Peyer's patch (tissue), 4 donors: Measurements from ENCODE around the gene LHFPL2.

ENCODE experiments used
- POLR2A ChIP-seq, 2 donors: fragments of 450-650 bp; IDR thresholded peaks; one replicate each; pipeline ENCODE4 v1.5.1; 2017; ENCODE audit warnings: antibody characterized with exemption in 2 of 2, mild to moderate bottlenecking in 2 of 2, moderate library complexity in 2 of 2
- TF ChIP-seq, protein P1 (sequence below), 6 experiments: fragments of 450-650 bp in 4 of 6; fragments of 200-600 bp in 2 of 6; sonication (generic) in 1 of 6; IDR thresholded peaks; one replicate each; pipeline ENCODE4 v1.5.1; 2017 to 2019; ENCODE audit warnings: antibody characterized with exemption in 6 of 6, mild to moderate bottlenecking in 3 of 6, moderate library complexity in 1 of 6

DNA sequence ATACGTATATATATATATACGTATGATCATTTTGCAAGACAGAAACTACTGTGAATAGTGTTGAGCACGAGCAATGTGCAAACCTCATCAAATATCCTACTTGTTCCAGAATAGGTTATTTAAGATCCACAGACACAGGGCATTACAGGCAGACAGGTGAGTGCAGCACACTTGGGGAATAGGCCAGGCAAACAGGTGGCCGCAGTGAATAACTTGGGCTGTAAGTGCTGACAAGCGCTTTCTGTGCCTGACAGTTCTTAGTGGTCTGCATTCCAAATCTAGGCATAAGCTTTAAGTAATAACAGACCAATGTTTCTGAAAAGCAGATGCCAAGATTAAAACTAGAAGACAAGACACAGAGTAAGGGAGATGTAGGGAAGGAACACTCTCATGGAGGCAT is 77.9 kb downstream of the LHFPL2 start:
- no peak for TF ChIP-seq POLR2A (IDR thresholded peaks at IDR 0.05)
- TF ChIP-seq, protein P1, sequence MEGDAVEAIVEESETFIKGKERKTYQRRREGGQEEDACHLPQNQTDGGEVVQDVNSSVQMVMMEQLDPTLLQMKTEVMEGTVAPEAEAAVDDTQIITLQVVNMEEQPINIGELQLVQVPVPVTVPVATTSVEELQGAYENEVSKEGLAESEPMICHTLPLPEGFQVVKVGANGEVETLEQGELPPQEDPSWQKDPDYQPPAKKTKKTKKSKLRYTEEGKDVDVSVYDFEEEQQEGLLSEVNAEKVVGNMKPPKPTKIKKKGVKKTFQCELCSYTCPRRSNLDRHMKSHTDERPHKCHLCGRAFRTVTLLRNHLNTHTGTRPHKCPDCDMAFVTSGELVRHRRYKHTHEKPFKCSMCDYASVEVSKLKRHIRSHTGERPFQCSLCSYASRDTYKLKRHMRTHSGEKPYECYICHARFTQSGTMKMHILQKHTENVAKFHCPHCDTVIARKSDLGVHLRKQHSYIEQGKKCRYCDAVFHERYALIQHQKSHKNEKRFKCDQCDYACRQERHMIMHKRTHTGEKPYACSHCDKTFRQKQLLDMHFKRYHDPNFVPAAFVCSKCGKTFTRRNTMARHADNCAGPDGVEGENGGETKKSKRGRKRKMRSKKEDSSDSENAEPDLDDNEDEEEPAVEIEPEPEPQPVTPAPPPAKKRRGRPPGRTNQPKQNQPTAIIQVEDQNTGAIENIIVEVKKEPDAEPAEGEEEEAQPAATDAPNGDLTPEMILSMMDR (IDR thresholded peaks at IDR 0.05) = no peak
